Measurements from ENCODE around the gene IL22RA1.

IL22RA1 gene

DNA sequence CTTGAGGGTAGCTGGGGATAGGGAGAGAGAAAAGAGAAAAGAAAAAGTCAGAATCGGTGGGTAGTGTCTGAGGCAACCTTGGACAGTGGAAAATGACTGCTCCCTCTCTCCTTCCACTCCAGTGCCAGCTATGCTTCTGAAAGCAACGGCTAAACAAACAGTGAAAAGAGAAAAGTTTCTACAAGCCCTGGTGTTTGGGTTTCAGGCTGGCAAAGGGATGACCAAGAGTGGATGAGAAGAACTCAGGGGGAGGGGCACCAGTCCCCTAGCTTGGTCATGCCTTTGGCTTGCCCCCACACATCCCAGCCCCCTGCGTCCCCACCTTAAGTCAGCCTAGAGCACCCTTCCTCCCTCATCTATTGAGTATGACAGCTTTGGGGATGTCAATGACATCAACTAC, 8.6 kb downstream of the IL22RA1 start:
- DNase-seq = no peak

DNA sequence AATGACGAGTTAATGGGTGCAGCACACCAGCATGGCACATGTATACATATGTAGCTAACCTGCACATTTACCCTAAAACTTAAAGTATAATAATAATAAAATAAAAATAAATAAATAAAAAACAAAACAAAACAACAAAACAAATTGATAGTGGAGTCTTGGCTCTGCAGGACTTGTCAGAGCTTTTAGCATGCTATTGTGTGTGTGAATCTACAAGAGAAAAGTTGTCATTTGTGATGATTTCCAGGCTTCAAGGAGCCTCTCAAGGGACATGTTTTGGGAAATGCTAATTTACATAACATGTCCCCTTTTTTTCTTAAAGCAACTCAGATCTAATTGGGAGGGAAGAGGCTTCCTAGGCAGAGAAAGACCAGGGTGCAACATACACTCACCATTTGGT, 9.1 kb downstream of the IL22RA1 start:
- no peak for DNase-seq

DNA sequence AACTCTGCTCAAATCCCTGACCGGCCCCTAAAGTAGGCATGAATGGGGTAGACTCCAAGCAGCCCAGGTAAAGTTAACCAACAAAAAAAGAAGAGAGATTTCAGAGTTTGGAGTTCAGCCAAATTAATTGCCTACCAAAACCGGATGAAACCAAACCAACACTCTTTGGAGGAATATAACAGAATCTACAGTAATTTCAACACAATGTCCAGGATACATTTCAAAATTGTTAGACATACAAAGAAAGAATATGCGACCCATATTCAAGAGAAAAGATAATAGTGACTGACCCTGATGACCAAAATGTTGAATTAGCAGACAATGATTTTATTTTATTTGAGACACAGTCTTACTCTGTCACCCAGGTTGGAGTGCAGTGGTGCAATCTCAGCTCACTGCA, 12.6 kb downstream of the IL22RA1 start:
- DNase-seq = no peak

DNA sequence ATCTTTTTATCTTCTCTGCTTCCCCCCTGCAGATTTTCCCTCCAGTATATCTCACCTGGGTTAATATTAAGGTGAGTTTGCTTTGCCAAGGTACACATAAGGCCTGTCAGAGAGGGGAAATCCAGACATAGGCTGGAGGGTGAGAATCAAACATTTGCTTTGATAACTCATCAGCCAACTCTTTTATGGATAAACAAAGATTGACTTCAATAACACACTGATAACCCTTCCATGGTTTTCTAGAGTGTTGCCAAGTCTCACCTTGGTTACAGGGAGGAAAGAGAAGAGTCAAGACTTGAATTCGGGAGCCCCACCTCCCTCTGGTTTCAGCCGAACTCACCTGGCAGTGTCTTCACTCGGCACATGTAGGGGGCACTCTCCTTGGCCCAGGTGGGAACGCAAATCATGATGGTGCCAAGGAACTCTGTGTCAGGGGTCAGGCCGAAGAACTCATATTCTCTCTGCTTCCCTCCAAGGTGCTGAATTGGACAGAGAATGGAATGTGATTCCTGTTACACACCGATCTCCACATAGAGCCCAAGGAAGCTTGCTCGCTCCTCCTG, 15.1 kb downstream of the IL22RA1 start:
- no peak for DNase-seq

DNA sequence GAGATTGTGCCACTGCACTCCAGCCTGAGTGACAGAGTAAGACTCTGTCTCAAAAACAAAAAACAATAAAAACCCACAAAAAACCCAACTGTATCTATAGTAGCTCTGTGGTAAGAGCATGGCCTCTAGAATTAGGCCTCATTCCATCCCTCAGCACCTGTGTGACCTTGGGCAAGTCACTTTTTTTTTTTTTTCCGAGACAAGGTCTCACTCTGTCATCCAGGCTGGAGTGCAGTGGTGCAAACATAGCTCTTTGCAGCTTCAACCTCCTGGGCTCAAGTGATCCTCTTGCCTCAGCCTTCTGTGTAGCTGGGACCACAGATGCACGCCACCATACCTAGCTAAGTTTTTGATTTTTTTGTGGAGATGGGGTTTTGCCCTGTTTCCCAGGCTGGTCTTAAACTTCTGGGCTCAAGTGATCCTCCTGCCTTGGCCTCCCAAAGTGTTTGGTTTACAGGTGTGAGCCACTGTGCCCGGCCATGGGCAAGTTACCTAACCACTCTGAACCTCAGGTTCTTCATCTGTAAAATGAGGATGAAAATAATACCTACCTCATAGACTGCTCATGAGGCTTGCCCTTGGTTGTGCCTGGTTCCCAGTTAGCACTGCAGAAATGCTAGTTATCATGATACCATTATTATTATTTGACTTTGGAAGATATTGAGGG, 15.7 kb downstream of the IL22RA1 start:
- DNase-seq = no peak

DNA sequence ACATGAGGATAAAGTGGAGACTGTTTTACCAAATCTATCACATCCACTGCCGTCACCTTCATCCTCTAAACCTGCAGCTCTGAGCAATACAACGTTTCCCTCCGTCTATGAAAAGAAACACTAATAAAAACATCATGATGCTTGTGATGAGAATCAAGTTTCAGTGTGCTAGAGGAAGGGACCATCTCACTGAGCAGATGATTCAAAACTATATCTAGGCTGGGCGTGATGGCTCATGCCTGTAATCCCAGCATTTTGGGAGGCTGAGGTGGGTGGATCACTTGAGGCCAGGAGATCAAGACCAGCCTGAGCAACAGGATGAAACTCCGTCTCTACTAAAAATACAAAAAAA, 16.3 kb downstream of the IL22RA1 start:
- DNase-seq = no peak

DNA sequence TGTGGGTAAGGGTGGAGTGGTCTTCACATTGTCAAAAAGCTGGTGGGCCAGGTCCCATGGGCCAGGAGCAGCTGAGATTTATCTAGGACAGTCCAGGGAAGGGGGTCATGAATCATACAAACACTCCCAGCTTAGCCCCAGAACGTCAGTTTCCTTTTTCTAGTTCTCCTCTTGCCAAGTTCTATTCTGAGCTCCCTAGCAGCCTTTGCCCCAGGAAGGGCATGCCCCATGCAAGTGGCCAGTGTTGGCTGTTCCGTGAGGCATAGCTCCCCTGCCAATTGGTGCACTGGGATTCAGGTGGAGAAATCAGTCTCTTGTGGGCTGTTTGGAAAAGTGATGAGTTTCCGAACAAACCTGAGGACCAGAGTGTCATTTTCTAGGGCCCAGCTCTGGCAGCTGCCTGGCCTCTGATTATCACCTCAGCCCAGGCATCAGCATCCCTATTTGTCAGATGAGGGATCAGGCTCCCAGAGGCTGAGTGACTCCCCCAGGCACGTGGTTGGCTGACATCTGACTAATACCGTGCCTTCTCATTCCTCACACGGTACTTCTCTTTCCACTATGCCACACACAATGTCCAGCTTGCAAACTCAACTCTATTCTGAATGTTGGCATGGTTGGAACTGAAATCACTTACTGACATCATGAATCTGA, 16.8 kb downstream of the IL22RA1 start:
- DNase-seq = no peak

DNA sequence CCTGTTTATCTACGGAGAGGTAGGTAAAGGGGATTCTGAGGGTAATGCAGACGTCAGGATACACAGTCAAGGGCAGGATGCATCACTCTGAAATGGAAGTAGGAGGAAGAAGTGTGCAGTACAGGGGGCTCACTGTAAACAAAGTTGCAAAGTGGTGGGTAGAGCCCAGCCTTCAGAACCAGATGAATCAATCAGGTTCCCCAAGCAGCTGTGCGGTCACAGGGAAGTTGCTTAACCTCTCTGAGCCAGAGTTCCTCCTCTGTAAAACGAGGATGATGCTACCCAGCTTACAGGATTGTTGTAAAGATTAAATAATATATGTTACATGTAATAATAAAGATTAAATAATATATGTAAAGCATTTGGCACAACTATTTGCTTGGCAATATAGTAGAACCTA, 17.5 kb downstream of the IL22RA1 start:
- no peak for DNase-seq

DNA sequence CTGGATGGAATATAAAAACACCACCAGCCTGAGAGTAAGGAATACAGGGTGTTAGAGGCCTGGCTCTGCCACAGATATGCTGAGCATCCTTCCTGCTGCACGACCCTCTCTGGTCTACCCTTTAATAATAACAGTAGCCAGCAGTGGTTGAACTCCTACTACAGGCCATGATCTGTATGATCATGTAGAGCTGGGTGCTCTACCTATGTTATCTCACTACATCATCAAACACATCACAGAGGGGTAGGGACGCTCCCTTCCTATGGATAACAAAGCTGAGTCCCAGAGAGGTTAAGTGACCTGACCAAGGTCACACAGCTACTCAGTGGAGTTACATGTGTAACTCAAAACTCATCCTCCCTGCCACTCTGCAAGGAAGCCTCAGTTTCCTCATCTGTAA, 18.0 kb downstream of the IL22RA1 start:
- no peak for DNase-seq

DNA sequence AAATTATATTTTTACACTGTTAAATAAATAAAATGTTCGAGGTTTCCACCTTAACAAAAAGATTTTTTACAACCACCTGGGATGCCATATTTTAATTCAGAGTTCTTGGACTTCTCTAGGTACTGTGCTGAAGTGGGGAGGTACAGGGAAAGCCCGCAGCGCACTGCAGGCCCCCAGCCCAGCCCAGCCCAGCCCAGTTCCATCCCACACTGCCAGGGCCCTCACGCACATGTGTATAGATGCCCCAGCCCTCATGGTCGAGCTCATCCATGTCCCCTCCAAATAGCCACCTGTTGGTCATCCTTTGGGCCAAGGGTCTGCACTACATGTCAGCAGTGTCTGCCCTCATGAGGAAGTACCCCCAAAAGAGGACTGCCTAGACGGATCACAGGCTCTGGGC, 19.3 kb downstream of the IL22RA1 start:
- no peak for DNase-seq

DNA sequence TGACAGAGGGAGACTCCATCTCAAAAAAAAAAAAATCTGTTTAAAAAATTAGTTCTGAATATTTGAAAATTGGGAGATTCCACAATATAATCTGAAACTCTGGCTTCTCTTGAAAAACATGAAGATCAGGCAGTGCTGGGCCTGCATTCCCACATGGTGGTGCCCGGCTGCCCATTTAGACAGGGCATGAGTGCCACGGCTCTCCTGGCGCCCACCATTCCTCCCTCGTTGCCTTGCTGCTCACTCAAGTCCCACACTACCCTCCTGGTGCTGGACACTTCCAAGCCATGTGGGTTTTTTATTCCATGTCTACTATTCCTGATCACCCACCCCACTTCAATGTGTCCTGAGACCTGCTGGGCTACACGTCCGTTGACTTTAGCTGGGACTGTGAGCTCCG, 20.2 kb downstream of the IL22RA1 start:
- no peak for DNase-seq

DNA sequence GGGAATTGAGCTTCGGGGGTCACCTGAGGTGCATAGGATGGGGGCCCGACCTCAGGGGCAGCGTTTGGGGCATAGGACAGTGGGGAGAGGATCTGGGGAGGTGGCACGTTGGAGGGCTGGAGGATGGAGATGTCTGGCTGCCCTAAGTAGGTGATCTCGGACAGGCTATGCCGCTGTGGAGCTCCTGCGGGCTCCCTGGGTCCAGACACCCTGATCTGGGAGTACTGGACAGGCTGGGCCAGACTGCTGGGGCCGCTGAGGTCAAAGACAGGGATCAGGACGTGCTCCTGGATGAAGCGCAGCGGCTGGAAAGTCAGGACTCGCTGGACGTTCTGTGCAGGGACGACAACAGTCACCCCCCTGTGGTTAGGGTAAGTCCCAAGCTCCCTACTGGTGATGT, 21.5 kb downstream of the IL22RA1 start:
- DNase-seq = no peak

DNA sequence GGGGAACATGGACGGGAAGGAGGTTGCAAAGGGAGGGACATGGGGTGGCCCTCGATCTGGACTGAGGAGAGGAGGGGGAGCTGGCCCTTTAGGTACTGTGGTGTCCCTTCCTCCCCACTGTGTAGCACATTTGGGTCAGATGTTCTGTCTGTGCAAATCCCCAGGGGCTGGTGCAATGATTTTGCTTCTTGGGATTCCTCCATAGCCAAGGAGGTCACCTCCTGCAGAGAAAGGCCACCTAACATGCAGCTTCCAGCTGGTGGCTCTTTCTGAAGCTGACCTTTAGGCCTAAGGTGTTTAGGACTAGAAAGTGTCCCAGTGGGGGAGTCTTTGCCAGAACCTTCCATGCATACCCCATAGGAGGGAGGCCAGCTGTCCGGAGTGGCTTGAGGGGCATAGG, 22.0 kb downstream of the IL22RA1 start:
- DNase-seq = no peak

DNA sequence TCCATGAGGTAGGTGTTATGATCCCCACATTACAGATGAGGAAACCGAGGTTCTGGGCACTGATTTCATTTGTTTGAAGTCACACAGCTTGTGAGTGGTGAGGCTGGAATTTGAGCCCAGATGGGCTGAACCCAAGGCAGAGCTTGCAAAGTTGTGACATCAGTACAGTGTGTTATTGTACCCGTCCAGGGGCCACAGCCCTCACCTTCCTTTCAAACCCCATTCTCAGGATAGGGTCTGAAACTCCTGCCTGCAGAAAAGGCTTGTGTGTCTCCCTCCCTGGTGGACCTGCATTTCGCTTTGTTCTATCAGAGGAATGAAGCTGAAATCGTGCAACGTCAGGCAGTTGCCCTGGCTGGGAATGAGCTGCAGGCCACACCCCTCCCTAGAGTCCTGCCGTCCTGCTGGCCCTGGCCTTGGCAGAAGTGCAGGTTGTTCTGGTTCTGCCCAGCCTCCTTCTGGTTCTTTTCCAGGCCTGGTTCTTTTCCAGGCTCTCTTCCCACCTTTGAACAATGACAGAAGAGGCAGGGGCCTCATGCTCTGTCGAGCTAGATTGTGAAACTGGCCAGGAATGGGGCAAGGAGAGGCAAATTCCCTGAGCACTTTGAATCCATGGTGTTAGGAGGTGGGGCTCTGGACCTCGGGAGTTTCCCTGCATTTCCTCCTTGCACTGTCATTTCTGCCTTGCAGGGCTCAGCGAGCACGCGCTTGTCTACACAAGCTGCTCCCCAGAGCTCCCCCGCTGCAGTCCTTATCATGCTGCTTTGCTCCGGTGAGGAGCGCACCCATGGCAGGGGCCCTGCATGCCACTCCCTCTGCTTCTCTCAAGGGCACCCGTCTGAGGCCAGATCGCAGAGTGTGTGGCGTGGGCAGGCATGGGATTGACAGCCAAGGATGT, 22.8 kb downstream of the IL22RA1 start:
- DNase-seq = no peak

DNA sequence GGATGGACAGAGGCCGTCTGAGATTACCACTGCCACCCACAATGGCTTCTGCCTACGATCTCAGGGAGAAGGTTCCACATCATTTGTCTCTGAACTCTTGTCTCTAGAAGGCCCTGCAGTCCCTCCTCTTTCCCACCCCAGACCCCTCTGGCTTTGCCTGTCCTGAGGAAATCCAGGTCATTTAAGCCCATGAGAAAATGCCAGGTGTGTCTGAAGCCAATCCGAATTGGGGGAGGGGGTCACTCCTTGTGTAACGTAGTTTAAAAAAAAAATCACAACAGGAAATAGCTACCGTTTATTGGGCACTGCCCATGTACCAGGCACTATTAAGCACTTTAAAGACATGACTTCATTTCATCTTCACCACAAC, 23.5 kb downstream of the IL22RA1 start:
- no peak for DNase-seq

DNA sequence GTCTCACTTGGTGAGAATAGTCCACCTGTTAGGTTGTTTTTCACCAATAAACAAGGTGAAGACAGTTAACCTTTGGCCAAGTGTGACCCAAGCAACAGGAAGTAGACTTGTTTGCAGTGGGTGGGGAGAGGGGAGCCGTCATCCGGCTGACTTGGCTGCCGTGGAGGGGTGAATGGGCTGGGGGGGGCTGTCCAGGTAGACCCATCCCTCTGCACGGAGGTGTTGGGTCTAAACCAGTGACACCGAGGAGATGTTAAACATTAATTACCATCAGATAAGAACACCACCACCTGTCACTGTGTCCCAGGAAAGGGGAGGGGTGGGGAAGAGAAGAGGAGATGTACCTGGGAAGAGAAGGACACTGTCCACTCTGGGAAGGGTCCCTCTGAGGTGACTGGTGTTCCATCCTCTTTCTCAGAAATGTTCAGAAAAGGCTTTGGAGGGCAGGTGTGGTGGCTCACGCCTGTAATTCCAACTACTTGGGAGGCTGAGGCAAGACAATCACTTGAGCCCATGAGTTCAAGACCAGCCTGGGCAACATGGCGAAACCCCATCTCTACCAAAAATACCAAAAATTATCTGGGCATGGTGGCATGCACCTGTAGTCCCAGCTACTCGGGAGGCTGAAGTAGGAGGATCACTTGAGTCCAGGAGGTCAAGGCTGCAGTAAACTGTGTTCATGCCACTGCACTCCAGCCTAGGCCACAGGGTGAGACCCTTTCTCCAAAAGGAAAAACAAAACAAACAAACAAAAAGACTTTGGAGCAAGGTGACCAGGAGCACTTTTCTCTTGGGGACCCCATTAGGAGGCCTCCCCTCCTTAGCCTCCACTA, 24.3 kb downstream of the IL22RA1 start:
- no peak for DNase-seq

DNA sequence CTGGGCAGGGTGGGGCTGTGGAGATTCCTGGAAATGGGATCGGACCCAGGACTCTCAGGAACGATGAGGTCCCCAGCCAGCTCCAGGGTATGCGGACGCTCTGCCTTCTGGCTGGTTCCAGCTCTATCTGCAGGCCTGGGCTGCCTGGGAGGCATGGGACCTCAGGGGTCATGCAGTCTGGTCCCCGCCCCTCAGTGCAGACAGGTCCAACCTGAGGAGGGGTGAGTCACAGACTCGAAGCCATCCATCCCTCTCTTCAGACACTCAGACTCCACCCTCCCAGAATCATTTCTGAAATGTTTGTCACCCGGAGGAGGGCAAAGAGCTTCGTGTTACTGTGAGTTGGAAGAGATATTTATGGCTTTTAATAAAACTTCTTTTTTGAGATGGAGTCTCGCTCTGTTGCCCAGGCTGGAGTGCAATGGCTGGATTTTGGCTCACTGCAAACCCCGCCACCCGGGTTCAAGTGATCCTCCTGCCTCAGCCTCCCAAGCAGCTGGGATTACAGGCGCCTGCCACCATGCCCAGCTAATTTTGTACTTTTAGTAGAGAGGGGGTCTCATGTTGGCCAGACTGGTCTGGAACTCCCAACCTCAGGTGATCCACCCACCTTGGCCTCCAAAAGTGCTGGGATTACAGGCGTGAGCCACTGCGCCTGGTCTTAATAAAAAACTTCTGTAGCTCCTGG, 25.1 kb downstream of the IL22RA1 start:
- DNase-seq = no peak

DNA sequence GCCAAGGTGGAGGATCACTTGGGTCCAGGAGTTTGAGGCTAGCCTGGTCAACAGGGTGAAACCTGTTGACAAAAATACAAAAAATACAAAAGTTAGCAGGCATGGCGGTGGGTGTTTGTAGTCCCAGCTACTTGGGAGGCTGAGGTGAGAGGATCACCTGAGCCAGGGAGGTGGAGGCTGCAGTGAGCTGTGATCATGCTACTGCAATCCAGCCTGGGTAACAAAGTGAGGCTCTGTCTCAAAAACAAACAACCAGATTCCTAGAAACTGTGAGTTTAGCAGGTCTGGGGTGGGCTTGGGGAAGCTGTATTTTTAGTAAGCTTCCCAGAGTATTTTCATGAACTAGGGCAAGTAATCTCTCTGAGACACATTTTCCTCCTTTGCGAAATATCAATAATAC, 25.8 kb downstream of the IL22RA1 start:
- no peak for DNase-seq

DNA sequence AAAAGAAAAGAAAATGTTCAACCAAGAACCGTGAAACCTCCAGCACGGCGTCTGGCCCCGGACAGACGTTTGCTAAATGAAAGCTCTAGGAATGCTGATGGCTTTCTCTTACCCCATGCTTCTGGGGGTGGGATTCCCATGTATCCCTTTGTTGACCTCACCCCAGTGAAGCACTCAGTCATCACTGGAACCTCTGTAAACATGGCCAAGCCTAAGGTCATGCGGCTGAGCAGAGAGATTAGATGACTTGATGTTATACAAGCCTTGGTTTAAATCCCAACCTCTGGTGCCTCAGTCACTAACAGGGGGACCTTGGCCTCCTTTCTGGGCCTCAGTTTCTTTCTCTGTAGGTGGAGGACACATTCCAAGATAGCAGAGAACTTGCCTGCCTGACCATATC, 28.2 kb downstream of the IL22RA1 start:
- DNase-seq = no peak

DNA sequence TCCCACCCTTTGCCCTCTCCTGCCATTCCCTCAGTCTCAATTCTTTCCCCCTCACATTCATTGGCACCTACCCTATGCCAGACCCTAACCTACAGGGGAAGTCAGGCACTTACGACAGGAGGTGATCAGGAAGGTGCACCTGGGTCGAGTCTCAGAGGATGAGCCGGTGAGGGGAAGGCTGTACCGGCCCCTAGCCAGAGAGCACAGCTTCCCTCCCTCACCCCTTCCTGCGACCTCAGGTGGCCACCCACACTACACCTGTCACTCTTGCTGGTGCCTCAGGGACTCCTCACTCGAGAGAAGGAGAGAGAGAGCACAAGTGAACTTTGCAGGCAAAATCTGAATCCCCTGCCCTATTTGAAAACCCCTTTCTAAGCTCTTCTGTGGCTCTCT, 29.3 kb downstream of the IL22RA1 start:
- DNase-seq = no peak

DNA sequence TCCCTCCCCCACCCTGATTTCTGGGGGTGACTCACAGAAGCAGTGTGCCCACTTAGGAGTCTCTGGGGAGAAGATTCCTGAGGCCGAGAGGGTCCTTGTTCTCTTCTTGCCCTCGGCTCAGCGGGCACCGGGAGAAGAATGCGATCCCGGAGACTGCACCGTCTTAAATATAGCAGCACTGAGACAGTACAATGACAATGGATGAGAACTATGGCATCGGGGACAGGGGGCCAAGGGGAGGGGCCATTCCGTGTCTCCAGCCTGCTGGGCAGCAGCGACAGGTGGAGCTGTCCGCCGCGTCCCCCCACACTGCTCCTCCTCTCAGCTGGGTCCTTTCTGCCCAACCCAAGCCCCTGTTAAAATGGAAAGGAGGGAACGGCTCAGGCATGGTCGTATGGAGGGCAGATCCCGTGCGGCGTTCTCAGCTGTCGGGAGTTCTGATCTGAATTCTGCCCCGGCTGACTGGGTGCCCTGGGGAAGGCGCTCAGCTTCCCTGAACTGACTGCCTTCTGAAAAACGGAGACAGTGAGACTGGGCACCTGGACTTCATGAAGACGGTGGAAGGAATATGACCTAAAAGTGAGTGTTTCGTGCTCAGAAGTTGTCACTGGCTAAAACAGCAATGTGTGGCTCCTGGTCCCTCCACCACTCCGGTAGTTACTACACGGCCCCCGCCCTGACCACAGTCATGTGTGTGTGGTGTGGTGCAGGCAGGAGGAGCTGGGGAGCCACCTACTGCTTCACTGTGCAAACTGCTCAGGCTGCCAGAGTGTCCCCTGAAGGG, 30.8 kb downstream of the IL22RA1 start, which contains the start of gene MYOM3:
MYOM3 (minus strand) TSS at position 140 of the 784 bp plus-strand sequence. CDS start 3,499 bp downstream, outside the sequence.
- DNase-seq = peak; percentile 43
